Colonic mucosa (tissue), 4 donors: ENCODE data around the gene DCAF6. TPM values are rescaled to one million over a fixed set of nuclear protein-coding genes. Genes with fewer than 3 reads are reported as not detected.

Source experiments
- DNase-seq: peaks from one replicate; pipeline ENCODE4 v3.0.0-alpha.2; 2020
- H3K27ac ChIP-seq: fragments of 200-600 bp; one replicate; pipeline ENCODE4 v1.8.0; 2021
- H3K27me3 ChIP-seq: fragments of 200-600 bp; one replicate; pipeline ENCODE4 v1.8.0; 2021
- H3K36me3 ChIP-seq: fragments of 200-600 bp; one replicate; pipeline ENCODE4 v1.8.0; 2021
- H3K4me1 ChIP-seq: fragments of 200-600 bp; one replicate; pipeline ENCODE4 v1.8.0; 2021; ENCODE audit warnings: mild to moderate bottlenecking
- H3K4me3 ChIP-seq: fragments of 200-600 bp; one replicate; pipeline ENCODE4 v1.8.0; 2021
- H3K9ac ChIP-seq, 2 donors: one replicate each; pipeline ENCODE4 v1.7.0; 2013; ENCODE audit warnings: control low read depth in 2 of 2, low read depth in 2 of 2, low read length in 2 of 2
- H3K9me3 ChIP-seq: fragments of 200-600 bp; one replicate; pipeline ENCODE4 v1.8.0; 2021
- intact Hi-C: fragments of 100-400 bp; cut with DNase I; formaldehyde crosslinking; loops from one replicate; pipeline ENCODE4 v1.14.1; 2022
- total RNA-seq, 2 donors: library from RNA; stranded (reverse); fragmentation: NEBNext Ultra II Directional in 1 of 2; extraction: Animal tissue kit (Norgen Biotek cat#: 25700) in 1 of 2; gene quantifications; one replicate each; pipeline ENCODE4 v1.2.1, GENCODE V29; 2021
- TF ChIP-seq, protein P1 (sequence below): fragments of 200-600 bp; IDR thresholded peaks from one replicate; pipeline ENCODE4 v1.8.0; 2022; ENCODE audit warnings: antibody characterized with exemption, mild to moderate bottlenecking
- donor health status: healthy.
- donor health status: DM: no; HTN: no; CAD: no.
- donor health status: DM: no; HTN: no; CAD: no.

Gene DCAF6
- total RNA-seq, 2 donors from 2014 or later, result 47.2 to 67.0 TPM

DNA sequence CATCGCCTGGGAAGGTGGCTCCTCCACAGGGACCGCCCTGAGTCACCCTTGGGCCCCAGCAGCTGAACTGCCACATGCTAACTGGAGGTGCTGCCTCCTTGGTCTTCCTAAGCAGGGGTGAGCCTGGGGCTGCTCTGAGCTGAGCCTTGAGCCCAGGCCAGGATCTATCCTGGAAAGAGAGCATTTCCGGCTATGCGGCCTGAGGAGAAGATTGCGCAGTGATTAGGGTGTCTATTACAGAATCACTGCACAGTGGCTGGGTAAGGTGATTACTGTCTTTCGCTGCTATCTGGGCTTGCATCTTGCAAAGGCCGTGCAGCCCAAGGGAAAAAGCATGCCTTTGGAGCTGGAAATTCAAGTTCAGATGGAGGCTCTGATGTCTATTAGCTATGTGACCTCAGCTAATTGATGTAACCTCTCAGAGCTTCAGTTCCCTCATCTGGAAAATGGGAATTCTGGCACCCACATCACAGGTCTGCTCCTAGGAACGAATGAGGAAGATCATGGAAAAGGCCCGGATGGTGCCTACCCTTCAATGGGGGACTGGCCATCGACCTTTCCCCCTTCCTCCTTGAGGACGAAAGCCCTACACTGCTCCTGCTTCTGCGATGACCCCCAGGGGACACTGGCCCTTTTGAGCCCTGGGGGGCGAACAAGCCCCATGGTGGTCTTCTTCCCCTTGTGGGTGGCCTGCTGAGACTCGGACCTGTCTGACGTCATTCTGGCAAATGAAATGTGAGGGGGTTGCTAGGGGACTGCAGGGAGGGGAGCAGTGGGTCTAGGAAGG is 162.2 kb downstream of the DCAF6 start:
- TF ChIP-seq, protein P1, sequence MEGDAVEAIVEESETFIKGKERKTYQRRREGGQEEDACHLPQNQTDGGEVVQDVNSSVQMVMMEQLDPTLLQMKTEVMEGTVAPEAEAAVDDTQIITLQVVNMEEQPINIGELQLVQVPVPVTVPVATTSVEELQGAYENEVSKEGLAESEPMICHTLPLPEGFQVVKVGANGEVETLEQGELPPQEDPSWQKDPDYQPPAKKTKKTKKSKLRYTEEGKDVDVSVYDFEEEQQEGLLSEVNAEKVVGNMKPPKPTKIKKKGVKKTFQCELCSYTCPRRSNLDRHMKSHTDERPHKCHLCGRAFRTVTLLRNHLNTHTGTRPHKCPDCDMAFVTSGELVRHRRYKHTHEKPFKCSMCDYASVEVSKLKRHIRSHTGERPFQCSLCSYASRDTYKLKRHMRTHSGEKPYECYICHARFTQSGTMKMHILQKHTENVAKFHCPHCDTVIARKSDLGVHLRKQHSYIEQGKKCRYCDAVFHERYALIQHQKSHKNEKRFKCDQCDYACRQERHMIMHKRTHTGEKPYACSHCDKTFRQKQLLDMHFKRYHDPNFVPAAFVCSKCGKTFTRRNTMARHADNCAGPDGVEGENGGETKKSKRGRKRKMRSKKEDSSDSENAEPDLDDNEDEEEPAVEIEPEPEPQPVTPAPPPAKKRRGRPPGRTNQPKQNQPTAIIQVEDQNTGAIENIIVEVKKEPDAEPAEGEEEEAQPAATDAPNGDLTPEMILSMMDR, result no peak
- Histone ChIP-seq H3K27ac (no peak overlapping the region), H3K9me3 (no peaks in the 10 kb centered on the region), H3K4me3 (no peak overlapping the region), H3K4me1 (no peaks in the 10 kb centered on the region), H3K27me3 (no peaks in the 10 kb centered on the region), H3K9ac (no peak overlapping the region), H3K36me3 (no peaks in the 10 kb centered on the region)
- intact Hi-C loops, result no loop called here
- DNase-seq, result no peak

DNA sequence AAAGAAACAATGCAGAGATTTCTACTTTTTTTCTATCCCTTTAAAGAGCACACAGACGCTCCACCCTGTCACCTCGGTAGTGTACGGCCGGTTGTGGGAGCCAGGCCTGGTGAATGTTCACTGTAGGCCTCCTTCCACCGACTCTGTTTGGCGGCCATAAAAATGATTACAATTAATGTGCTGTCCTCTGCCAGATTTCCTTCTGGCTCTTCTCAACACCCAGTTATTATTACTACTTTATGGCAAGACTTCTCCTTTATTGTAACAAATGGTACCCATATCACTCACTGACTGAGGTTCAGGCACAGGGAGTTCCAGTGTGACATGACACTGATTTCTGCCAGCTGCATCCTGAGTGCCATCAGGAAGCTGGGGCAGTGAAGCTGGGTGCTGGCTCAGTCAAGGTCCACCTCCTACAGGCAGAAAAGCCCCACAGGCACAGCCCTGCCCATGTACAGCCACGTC is 162.9 kb downstream of the DCAF6 start:
- intact Hi-C loops, result no loop called here
- DNase-seq, result no peak

GRCh38 chr1:168100315-168101002 is 164.0 kb downstream of the DCAF6 start:
- Histone ChIP-seq H3K9ac (no peak overlapping the region), H3K9me3 (no peaks in the 10 kb centered on the region), H3K27ac (no peak overlapping the region), H3K36me3 (no peaks in the 10 kb centered on the region), H3K27me3 (no peaks in the 10 kb centered on the region), H3K4me1 (no peaks in the 10 kb centered on the region), H3K4me3 (no peak overlapping the region)
- TF ChIP-seq, protein P1, result no peak
- no peak for DNase-seq
- intact Hi-C loops, result no loop called here

More for the DNA sequence above, 162.9 kb downstream of the DCAF6 start:
- TF ChIP-seq, protein P1, result no peak
- H3K27ac ChIP-seq, result no peak overlapping the region
- H3K27me3 ChIP-seq, result no peaks in the 10 kb centered on the region
- no peak overlapping the region for H3K9ac ChIP-seq
- no peaks in the 10 kb centered on the region for H3K9me3 ChIP-seq
- H3K4me1 ChIP-seq, result no peaks in the 10 kb centered on the region
- H3K36me3 ChIP-seq, result no peaks in the 10 kb centered on the region
- no peak overlapping the region for H3K4me3 ChIP-seq

DNA sequence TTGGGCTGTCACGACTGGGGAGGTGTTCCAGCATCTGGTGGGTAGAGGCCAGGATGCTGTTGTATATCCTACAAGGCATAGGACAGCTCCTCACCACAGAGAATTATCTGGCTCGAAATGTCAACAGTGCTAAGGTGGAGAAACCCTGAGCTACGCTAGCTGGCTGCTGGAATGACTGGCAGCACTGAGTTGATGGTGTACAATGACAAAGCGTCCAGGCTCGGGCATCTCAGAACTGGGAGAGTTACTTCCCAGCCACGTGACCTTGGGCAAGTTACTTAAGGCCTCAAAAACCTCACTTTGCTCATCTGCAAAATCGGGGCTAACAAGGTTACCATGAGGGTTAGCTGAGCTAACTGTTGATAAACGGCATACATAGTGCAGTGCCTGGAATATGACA is 164.9 kb downstream of the DCAF6 start:
- Histone ChIP-seq H3K9ac (no peak overlapping the region), H3K27ac (no peak overlapping the region), H3K27me3 (no peaks in the 10 kb centered on the region), H3K4me1 (no peaks in the 10 kb centered on the region), H3K4me3 (no peak overlapping the region), H3K9me3 (no peaks in the 10 kb centered on the region), H3K36me3 (no peaks in the 10 kb centered on the region)
- DNase-seq, result no peak
- TF ChIP-seq, protein P1, result no peak
- intact Hi-C loops, result no loop called here

GRCh38 chr1:168102487-168102886 is 166.0 kb downstream of the DCAF6 start:
- Histone ChIP-seq H3K9ac (no peak overlapping the region), H3K4me1 (no peaks in the 10 kb centered on the region), H3K27me3 (no peaks in the 10 kb centered on the region), H3K4me3 (no peak overlapping the region), H3K36me3 (no peaks in the 10 kb centered on the region), H3K27ac (no peak overlapping the region), H3K9me3 (no peaks in the 10 kb centered on the region)
- TF ChIP-seq, protein P1, result no peak
- intact Hi-C loops, result no loop called here
- DNase-seq, result no peak
